GM18505 (cell line): ENCODE measurements around the gene S100A12.

Source experiments
- ATAC-seq: cut with Tn5 transposase; IDR thresholded peaks from one replicate; pipeline ENCODE4 v1.9.1; 2021; ENCODE audit not compliant: unreplicated experiment
- POLR2A ChIP-seq: IDR thresholded peaks from 4 replicates; pipeline ENCODE4 v1.6.1; 2011; ENCODE audit warnings: borderline replicate concordance; ENCODE audit not compliant: insufficient read depth, insufficient read length; ENCODE audit errors: extremely low read depth

Gene S100A12

DNA sequence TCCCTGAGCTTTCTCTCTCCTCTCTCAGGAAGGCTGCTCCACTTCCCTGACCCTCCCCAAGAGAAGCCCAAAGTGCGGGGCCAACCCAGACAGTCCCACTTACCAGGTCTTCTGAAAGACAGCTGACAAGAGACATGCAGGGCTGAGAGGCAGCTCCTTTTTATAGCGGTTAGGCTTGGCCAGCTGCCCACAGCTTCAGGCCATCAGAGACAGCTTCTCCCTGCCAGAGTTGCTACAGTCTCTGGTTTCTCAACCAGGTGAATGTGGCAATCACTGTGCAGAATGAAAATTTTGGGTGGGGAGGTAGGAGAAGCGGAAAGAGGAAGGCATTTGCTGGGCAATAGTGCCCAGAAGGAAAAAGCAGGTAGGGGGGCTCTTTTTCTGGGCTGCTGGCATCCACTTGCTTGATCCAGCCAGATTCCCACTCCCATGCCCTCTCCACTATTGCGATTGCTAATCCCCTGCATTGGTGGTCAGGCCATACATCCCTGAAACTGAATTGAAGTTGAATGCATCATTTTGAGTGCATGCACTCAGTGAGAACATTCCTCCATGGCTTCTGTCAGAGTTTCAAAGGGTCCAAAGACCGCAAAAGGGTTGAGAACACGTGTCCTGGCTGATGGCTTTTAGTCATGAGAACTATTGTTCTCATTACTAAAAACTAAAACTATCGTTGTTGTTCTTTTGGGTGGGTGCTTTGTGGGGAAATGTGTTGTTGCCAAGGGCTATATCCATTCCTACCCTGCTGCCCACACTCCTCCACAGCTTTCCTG lies 15.7 kb upstream of the S100A12 start, which contains the start of gene S100A8:
S100A8 (minus strand) TSS at position 136 of the 773 bp plus-strand sequence. CDS start 538 bp downstream, outside the sequence.
- no peak for ATAC-seq
- TF ChIP-seq POLR2A = no peak

DNA sequence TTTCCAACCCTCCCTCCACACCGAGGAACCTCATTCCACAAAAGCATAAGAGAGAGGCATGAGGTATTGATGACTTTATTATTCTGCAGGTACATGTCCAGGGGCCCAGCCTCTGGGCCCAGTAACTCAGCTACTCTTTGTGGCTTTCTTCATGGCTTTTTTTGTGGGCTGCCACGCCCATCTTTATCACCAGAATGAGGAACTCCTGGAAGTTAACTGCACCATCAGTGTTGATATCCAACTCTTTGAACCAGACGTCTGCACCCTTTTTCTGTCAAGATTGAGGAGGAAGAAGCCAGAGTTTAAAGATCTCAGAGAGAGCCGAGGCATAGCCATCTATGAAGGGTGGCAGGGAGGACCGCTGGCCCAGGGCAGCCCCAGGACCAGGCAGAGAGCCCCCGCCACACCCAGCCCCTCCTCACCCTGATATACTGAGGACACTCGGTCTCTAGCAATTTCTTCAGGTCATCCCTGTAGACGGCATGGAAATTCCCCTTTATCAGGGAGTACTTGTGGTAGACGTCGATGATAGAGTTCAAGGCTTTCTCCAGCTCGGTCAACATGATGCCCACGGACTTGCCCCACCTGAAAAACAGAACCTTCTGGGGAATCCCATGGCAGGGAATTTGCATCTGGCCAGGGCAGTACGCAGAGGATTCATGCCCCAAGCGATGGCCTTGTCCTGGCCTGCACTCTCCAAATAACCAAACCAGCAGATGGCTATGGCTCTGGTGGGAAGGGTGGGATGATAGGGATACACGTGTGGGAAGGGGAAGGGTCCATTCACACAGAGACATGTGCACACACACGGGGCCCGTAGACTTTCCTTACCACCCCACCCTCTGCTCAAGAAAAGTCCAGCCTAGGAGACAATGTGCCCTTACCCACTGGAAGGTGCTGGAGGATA lies 14.8 kb upstream of the S100A12 start:
- no peak for TF ChIP-seq POLR2A
- no peak for ATAC-seq

DNA sequence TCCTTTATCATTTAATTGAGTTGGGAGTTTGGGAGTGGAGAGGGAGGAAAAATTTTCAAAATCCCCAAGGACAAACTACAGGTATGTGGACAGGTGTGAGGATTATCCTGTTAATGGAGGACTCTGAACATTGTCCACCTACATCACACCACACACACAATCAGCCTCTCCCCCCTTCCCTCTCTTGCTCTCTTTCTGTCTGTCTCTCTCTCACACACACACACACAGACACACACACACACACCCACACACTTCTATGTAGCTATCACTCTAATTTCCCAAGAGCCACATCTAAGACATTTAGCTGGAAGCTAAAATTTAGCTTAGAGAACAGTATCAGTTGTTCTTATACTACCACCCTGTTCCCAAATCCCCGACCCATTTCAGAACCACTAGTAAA lies 14.0 kb upstream of the S100A12 start:
- no peak for ATAC-seq
- no peak for TF ChIP-seq POLR2A

DNA sequence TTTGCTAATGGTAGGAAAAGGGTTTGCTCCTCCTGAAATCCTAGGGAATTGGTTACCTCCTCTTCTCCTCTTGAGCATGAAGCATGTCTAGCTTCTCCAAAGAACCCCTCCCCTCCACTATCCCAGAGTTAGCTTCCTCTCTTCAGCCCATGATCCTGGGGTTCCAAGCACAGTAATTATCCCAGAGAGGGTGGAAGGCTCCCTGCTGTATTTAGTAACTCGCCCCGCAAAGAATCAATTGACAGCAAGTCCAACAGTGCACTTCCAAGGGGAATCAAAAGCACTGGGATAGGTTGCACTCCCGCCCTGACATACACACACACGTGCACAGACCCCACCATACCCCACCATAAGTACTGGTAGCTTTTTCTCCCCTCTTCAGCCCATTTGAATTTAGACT lies 12.4 kb upstream of the S100A12 start:
- no peak for ATAC-seq
- no peak for TF ChIP-seq POLR2A

DNA sequence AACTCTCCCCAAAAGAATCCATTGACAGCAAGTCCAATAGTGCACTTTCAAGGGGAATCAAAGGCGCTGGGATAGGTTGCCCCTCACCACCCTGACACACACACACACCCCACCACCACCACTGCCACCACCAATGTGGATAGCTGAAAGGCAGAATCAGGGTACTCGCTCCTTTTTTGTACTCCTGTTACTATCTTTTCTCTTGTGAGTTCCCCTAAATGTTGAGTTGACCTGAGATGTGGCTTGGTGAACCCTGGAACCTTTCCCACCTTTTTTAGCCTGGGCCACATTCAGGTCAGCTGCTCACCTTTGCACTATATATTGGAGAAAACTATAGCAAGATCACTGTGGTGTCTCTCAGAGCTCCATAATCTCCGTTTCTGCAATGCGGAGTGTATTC lies 11.6 kb upstream of the S100A12 start:
- no peak for TF ChIP-seq POLR2A
- no peak for ATAC-seq

DNA sequence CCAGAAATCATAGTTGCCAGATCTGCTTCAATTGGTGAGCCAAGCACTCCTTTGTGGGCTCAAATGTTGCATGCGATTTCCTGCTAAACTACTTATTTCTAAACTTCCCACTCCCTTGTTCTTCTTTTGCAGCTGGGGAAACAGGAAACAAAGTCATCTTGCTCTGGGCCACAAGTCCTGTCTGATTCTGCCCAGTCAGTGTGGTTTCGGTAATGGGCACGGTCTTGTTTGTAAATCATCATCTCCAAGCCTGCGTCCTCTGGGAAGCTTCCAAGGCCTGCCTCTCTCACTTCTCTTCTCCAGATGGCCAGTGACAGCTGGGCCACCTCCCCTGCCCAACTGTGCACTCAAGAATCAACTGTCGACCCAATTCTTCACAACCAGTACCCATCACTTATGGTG lies 11.1 kb upstream of the S100A12 start:
- TF ChIP-seq POLR2A = no peak
- no peak for ATAC-seq

DNA sequence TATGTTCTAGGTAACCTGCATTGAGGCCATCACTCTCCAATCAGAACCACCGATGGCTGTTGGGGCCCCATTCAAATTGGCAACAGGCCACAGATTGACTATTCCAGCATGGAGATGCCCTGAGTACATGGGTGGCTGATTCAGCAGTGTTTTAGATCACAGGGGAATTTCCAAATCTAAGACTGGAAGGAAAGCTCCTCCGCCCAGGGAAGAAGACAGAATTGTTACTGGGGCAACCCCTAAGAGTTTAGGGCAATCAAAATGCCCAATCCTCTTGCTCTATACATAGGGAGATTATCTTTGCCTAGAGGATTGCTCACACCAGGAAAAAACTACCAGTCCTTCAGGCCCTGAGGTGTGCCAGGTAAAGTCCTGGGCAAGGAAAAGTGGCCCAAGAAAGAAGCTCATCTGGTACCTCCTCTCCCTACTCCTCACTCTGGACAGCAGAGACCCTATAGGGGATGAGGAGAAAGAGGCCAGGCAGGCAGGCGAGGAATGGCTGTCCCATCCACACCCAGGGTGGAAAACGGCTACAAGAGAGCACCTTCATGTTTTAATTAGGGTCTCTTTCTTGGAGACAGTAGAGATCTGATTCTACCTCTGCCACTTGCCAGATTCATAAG lies 9.6 kb upstream of the S100A12 start:
- TF ChIP-seq POLR2A = no peak
- ATAC-seq = no peak

DNA sequence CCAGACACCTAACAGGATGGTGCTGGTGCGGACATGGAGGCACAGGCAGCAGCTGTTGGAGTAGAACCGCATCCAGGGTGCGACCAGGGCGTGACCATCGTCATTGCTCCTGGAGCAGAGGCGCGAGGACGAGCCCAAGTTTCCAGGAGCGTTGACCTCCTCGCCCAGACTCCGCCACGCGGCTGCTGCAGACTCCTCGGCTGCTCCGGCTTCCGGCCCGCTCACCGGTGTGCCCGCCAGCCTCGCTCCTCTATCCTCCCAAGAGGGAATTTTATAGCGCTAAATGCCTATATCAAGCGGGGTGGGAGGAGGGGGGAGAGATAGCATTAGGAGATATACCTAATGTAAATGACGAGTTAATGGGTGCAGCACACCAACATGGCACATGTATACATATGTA lies 5.3 kb upstream of the S100A12 start:
- TF ChIP-seq POLR2A = no peak
- no peak for ATAC-seq

DNA sequence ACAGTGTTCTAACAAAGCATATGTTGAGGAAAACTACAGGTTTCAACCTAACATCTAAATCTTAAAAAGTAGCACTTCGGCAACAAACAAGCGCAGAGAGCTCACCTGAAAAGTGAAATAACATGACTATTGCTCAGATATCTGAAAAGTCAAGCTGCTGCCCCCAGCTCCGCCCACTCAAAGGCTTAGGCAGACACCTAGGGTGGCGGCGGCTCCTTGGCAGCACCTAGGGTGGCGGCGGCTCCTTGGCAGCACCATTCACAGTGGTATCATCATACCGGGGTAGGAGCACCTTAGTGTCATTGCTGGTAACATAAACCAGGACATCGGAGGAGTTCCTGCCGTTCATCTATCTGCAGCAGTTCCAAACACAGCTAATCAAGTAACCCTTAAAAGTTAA lies 4.2 kb upstream of the S100A12 start:
- ATAC-seq = no peak
- no peak for TF ChIP-seq POLR2A

DNA sequence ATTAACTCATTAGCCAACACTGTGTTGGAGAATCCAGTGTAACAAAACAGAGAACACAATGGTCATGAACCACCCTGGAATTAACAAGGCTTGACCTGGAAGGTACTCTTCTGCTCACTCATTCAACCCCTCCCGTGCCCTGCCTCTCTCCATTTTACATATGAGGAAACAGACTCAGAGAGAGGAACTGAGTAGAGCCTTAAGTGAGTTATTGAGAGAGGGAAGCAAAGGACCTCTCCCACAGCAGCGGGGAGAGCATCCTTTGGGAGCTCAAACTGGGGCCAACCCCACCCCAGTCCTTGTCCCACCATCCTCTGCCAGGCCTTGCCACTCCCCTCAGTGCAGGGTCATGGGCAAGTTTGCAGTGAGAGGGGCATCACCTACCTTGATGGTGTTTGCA lies 1.4 kb downstream of the S100A12 start:
- no peak for TF ChIP-seq POLR2A
- no peak for ATAC-seq

DNA sequence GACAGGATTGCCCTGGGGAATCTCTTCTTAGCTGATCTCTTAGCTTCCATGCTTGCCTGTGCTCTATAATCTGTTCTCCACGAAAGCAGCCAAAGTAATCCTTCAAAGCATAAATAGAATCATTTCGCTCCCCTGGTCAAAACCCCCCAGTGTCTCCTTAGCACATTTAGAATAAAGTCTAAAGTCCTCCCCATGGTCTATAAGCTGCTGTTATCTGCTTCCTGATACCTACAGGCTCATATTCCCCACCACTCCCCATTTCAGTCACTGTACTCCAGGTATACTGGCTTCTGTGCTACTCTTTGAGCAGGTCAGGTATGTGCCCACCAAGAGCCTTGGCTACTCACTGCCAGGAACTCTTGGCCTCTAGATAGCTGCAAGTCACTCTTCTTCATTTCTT lies 2.9 kb downstream of the S100A12 start:
- no peak for ATAC-seq
- no peak for TF ChIP-seq POLR2A

DNA sequence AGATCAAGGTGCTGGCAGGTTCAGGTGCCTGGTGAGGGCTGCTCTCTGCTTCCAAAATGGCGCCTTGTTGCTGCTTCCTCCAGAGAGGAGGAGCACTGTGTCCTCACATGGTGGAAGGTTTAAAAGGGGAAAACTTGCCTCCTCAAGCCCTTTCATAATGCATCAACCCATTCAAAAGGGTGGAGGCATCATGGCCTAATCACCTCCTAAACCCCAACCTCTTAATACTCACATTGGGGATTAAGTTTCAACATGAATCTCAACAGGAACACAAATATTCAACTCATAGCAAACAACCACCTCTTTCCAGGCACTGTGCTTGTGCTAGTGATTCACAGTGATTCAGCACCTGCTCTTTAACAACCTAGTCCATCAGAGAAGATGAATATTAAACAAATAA lies 4.2 kb downstream of the S100A12 start:
- no peak for ATAC-seq
- no peak for TF ChIP-seq POLR2A

DNA sequence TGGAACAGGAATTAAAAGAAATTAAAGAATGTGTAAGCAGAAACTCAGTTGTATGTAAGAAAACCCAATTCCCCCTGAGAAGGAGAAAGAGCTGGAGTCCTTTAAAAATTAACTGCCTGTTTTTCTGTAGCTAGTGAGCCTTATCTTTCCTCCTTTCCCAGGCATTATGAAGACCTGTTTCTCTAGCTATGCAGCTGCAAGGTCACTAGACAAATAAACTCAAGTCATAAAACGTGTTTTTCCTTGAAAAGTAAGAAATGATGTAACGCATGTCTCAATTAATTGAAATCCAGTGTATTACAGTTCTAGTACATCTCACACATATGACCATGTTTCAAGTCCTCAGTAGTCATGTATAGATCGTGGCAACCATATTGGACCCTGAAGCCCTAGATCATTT lies 5.3 kb downstream of the S100A12 start:
- no peak for TF ChIP-seq POLR2A
- no peak for ATAC-seq
